GM19193 (cell line): ENCODE measurements around the gene HSF4.

Source experiments
- POLR2A ChIP-seq: IDR thresholded peaks from 4 replicates; pipeline ENCODE4 v1.6.1; 2011; ENCODE audit not compliant: insufficient read depth, insufficient read length; ENCODE audit errors: extremely low read depth

The HSF4 gene

DNA sequence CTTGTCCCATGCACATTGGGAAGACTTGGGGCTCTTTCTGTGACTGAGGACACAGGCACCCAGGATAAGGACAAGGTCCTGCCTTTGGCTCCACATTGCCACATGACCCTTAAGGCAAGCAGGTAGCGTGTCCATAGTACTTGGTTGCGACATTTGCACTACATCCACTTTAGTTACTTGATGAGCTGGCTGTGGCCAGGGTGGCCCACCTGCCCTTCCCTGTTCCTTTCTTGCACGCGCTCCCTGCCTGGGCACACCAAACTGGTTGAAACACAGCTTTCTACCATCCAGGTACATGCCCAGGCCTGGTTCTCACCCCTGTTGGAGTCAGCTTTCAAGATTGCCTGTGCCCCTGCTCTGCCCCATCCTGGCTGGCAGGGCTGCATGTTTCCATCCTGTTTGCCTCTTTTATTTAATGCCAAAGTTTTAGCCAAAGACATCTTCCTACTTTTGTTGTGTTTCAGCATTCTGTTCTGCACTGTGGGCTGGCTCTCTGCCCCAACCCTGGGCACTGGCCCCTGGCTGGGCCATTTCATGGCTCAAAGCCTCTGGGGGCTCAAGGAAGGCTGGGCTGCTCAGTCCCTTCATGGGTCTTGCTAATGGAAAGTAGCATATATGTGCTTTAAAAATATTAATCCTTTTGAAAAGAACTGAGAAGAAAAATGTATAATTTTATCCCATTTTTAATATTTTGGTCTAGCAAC, 17.0 kb upstream of the HSF4 start:
- no peak for TF ChIP-seq POLR2A

DNA sequence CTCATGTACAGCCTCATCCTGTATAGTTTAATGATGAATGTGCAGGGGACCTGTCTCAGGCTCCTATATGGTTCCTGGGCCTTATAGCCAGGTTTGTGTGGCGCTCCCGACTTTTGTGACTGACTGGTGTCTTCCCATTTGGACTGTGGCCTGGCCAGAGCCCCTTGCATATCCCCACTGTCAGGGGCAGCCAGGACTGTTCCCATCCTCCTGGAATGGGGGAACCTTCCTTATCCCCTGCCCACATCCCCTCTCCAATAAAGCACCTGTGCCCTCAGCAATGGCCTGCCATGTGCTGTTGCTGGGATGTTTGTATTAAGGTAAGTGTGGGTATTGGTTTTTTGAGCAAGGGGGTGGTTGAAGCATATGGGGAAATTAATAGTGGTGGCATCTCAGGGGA, 16.3 kb upstream of the HSF4 start:
- no peak for TF ChIP-seq POLR2A

DNA sequence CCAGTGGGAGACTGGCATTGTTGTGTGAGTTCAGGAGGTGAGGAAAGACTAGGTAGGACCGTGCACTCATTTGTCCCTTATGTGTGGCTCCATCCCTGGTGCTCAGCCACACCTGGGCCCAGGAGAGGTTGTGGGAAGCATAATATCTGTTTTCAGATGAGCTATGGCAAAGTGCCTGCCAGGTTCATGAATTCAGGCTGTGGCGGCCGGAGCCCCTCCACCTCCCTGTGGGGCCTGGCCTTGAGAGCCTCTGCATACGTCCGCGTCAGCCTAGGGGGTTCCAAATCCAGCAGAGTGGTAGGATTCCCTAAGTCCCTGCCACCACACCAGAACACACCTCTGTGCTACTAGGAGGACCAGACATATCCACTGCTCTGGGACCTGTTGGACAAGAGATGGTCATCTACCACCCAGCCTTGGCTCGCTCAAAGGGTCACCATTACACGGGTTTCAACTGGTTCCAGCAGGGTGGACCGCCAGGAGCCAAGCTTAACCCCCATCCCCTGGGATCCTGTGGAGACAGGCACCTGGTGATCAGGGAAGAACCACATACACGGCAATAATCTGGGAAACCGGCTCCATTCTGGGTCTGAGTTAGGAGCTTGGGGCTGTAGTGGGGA, 15.8 kb upstream of the HSF4 start:
- TF ChIP-seq POLR2A, result no peak

DNA sequence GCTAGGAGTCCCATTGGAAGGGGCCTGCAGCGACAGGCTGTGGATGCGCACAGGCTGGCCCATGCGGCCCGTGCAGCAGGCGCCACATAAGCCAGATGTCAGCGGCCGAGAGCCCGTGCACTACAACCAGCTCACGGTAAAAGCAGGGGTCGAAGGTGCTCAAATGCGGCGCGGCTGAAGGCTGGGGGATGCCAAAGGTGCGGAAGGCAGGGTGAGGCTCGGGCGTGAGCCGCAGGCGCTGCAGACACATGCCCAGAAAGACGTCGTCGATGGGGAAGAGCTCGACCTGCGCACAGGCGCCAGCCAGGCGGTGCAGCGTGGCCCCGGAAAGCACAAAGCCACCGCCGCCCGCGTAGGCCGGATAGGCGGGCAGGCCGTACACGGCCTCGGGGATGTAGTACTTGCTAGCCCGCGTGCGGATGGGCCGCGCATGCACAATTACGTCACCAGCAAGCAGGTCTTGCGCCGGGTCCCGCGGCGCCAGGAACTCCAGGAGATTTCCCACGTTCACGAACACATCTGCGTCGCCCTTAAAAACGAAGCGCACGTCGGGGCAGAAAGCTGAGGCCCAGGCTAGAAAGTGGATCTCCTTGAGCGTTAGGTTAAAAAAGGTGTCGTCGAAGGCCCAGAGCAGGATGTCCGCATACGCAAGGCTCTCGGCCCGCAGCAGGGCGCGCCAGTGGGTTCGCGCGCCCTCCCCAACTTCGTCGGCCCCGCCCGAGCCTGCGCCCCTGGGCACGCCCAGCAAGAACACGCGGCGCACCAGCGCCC, 15.1 kb upstream of the HSF4 start:
- no peak for TF ChIP-seq POLR2A

DNA sequence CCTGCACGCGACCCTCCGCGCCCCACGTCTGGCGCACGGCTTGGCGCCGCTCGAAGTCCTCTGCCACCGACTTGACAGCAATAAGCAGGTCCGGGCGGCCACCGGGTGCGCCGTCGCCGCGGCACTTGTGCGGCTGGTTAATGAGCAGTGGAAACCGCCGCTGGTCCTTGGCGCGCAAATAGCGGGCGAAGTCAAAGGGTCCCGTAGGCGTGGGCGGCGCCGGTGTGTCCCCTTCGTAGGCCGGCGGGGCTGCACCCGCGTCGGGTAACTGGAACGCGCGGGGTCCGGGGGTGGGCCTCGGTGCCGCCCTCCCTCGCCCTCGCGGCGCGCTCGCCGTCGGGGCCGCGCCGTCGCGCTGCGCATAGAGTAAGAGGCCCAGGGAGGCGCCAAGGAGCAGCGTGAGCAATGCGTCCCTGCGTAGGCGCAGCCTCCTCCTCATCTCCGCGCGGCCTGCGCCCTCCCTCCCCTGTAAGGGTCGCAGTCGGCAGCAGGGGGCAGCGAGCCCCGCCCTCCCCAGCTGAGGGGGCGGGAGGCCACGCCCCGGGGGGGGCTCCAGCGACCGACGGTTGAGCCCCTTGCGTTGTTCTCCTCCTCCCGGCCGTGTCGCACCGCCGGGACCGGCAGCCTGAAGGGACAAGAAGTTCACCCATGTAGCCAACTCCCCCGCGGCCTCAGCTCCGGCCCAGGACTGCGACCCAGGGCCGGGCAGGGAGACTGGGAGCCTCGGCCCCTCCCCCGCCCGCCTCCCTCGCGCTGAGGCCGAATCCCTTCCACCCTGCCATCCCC, 14.3 kb upstream of the HSF4 start:
- no peak for TF ChIP-seq POLR2A

DNA sequence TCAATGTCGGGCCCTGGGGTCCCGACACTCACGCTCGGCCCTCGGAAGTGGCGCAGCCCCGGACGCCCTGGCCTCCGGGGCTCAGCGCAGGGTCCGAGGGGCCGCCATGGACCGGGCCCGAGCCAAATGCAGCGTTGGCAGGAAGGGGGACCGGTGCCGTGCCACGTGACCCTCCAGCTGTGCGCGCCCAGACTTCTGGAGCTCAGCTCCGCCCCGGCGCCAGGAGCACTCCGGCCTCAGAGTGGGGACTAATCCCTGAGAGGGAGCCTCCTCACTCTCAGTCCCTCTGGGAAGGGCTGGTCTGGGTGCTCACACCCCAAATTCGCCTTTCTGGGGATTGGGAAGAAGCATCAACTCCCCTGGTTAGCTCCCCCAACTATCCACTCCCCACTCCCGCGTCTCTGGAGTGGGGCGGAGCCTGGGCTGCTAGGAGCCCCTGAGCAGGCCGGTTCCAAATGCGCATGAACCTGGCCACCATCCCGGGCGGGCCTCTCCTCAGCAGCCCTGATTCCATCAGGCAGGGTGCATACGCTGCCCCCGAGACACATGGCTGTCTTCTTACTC, 13.6 kb upstream of the HSF4 start, which contains the start of gene B3GNT9:
Gene B3GNT9, minus strand, starts transcription at position 166 of the 564 bp plus-strand sequence. CDS start 513 bp downstream, outside the sequence.
- peak; percentile 39 for TF ChIP-seq POLR2A

DNA sequence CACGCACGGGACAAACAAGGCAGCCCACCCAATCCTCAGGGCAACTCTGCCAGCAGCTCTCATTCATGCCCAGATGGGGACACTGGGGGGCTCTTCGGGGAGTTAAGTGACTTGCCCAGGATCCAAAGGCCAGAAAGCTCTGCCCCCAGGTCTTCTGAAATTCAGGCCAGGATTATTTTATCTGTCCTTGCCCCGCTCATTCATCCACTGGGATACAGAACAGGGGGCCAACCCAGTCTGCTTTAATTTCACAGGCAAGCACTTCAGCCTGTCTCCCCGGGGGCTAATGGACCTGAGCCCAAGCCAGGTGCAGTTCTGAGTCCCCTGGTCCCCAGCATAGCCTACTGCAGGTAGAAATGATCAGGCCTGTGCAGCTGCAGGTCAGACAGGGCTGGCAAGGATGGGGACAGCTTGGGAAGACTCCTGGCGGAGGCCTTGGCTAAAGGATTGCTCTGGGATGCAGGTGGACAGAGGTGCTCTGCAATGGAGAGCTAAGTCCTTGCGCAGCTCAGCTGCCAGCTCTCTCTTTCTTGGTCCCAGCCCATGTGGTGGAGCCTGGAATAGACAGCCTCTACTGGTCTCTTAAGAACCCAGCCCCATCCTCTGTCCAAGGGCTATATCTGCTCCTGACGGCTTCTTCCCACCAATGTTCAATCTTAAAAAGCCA, 13.0 kb upstream of the HSF4 start:
- TF ChIP-seq POLR2A, result no peak

DNA sequence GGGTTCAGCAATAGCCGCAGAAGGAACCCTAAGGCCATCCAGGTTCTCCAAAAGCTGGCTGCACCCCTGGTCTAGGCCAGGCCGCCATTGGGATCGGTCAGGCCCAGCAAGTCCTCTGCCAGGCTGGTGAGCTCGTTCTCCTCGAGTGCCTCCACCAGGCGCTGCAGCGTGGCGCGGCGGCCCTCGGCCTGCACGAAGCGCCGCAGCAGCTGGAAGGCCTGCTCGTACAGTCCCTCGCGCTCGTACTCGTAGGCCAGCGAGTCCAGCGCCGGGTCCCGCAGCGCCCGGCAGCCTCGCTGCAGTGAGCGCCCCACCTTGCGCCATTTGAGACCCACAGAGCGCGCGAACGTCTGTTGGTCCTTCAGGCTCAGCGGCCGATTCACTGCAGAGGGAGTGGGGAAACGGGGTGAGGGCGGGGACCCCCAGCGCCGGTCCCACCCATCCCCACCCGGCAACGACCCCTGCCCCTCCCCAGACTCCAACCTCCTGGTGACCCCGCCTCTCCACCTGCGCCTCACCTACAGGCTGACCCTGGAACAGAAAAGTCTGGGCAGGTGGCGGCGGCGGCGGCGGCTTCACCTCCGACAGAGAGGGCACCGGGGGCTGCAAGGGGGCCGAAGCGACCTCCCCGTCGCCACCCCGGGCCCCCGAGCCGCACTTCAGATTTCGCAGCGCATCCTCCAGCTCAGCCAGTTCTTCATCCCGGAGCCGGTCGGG, 9.8 kb upstream of the HSF4 start:
- no peak for TF ChIP-seq POLR2A

DNA sequence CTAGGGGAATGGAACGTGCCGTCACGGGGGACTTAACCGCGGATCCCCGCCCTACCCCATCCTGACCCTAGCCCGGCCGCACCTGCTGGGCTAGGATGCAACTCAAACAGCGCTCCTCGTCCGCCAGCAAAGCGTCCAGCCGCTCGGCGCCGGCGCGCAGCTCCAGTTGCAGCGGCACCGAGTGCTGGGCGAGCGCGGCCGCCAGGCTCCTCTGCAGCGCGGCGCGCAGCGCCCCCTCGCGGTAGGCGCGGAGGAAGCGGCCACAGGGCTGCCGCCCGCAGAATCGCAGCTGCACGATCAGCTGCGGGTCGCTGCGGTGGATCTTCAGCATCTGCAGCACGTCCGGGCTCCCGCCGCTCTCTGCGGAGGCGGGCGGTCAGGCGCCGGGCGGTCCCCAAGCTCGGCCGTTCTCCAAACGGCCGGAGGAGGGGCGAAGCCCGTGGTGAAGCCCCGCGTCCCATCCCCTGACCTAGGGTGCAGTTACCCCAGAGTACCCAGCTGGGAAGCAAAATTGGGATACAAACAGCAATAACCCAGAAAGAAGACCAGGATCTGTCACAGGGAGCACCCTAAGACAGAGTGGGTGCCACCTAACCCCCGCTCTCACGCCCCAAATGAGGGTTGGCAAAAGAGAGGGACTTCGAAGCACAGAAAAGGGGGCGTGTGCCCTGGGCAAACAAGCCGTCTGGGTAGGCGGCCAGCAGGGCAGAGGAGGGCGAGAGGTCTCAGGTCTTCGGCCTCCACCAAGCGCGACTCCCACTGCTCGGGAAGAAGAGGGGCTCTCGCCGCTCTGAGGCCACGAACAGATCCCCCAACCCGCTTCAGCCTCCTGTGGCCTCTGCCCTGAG, 9.0 kb upstream of the HSF4 start:
- TF ChIP-seq POLR2A, result no peak

DNA sequence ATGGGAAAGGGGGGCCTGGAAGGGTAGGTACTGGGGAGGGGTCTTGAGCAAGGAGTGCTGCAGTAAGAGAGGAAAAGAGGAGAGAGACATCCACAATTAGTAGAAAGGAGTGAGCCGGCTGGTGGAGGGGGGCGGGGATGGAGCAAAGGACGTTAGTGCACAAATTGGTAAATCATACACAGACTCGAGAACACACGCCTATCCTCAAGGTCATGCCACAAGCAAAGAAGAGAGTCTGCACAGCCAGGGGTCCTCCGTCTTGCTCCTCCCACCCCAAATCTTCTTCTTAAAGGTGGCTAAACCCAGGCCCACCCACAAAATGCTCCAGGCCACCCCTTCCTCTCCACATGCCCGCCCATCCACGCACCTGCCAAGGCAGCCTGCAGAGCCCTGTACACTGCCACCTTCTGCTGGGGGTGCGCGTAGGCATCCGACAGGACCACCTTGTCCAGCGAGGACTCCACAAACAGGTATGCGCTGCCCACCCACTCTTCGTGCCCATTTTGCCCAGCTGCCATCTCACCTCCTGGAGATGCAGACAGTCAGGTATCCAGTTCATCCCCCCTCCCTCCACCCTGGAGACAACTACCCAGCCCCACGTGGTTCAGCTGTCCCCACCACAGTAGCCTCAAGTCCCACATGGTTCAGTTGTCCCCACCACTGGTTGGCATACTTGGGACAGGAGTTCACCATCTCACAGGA, 8.3 kb upstream of the HSF4 start:
- TF ChIP-seq POLR2A, result no peak

DNA sequence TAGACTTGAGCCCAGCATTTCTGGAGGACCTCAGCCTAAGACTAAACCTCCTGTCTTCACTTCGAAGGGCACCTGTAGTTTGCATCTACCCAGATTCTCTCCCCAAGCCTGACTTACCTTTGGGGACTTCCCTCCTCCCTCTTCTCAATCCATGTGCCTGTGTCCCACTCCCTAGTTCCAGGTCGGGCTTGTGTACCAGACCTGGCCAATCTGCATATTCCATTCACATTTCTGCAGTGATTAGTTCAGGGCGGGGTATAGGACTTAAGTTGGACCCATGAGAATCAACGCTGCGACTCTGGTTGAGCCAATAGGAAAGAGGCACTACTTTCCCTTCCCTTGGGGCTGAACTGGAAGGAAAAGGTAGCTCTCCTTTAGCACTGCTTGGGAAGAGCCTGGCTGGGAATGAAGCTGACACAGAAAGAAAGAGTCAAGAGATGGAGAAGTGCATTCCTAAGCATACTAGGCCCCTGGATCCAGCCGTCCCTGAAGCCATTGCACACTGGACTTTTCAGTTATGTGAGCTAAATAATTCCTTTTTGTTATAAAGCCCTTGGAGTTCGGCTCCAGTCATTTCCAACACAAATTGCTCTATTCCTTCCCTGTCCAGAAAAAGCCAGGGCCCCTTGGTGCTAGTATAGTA, 7.3 kb upstream of the HSF4 start:
- TF ChIP-seq POLR2A, result no peak
